Vagina (tissue), 2 donors: Measurements from ENCODE around the gene ANKS1B.

Experiments used
- CTCF ChIP-seq, 3 experiments: fragments of 450-650 bp in 2 of 3; fragments of 200-600 bp in 1 of 3; sonication (generic) in 1 of 3; IDR thresholded peaks; one replicate each; pipeline ENCODE4 v1.5.1; 2017 to 2019; ENCODE audit warnings: antibody characterized with exemption in 3 of 3, mild to moderate bottlenecking in 2 of 3, moderate library complexity in 2 of 3
- POLR2A ChIP-seq, 2 donors: fragments of 450-650 bp; IDR thresholded peaks; one replicate each; pipeline ENCODE4 v1.6.1; 2017; ENCODE audit warnings: antibody characterized with exemption in 2 of 2, mild to moderate bottlenecking in 2 of 2, moderate library complexity in 2 of 2
- POLR2AphosphoS5 ChIP-seq, 2 donors: sonication (generic); formaldehyde crosslinking; IDR thresholded peaks; one replicate each; pipeline ENCODE4 v1.9.0; 2017; ENCODE audit warnings: antibody characterized with exemption in 2 of 2, mild to moderate bottlenecking in 2 of 2, low read depth in 1 of 2; ENCODE audit not compliant: insufficient read depth in 1 of 2

GRCh38 chr12:99711246-99711645, 273.5 kb downstream of the ANKS1B start:
- TF ChIP-seq CTCF (IDR thresholded peaks at IDR 0.05) (no peak), POLR2AphosphoS5 (IDR thresholded peaks at IDR 0.05; ENCODE audit: insufficient read depth in 1 of 2, low read depth in 1 of 2) (no peak), POLR2A (IDR thresholded peaks at IDR 0.05) (no peak)
